OCI-LY1 (cell line): ENCODE results near the gene STK24.

Source experiments
- H2AFZ ChIP-seq: fragments of 200-600 bp; sonication (generic), shearing (Covaris generic); 2 replicates; pipeline ENCODE4 v1.6.0; 2014; ENCODE audit warnings: antibody characterized with exemption, mild to moderate bottlenecking, low read length
- H3F3A ChIP-seq: fragments of 200-600 bp; sonication (generic), shearing (Covaris generic); 2 replicates; pipeline ENCODE4 v1.6.0; 2014; ENCODE audit warnings: mild to moderate bottlenecking, antibody characterized with exemption, low read length, moderate library complexity; ENCODE audit not compliant: insufficient read depth
- H3K27ac ChIP-seq: fragments of 200-600 bp; sonication (generic); 2 replicates; pipeline ENCODE4 v1.5.1; 2014; ENCODE audit warnings: low read length, mixed run types, mild to moderate bottlenecking, low read depth; ENCODE audit not compliant: poor library complexity, severe bottlenecking
- H3K27me3 ChIP-seq: fragments of 200-600 bp; sonication (generic); 2 replicates; pipeline ENCODE4 v1.6.0; 2014; ENCODE audit warnings: antibody characterized with exemption, mild to moderate bottlenecking, low read length, moderate library complexity; ENCODE audit not compliant: insufficient read depth
- H3K36me3 ChIP-seq: fragments of 200-600 bp; sonication (generic); 2 replicates; pipeline ENCODE4 v1.6.1; 2014; ENCODE audit warnings: mild to moderate bottlenecking, antibody characterized with exemption, low read length, moderate library complexity, mixed read lengths; ENCODE audit not compliant: insufficient read depth
- H3K4me1 ChIP-seq: fragments of 200-600 bp; sonication (generic); 2 replicates; pipeline ENCODE4 v1.5.1; 2014; ENCODE audit warnings: mild to moderate bottlenecking, low read length, moderate library complexity; ENCODE audit not compliant: insufficient read depth, severe bottlenecking
- H3K4me2 ChIP-seq: fragments of 200-600 bp; sonication (generic), shearing (Covaris generic); 2 replicates; pipeline ENCODE4 v1.6.1; 2014; ENCODE audit warnings: low read length
- H3K4me3 ChIP-seq: fragments of 200-600 bp; sonication (generic); 2 replicates; pipeline ENCODE4 v1.5.1; 2014; ENCODE audit warnings: low read length, low read depth, mild to moderate bottlenecking, mixed read lengths; ENCODE audit not compliant: poor library complexity, severe bottlenecking
- H3K79me2 ChIP-seq: fragments of 200-600 bp; shearing (Covaris generic); 2 replicates; pipeline ENCODE4 v1.6.1; 2016; ENCODE audit warnings: mixed run types, low read length, mixed read lengths; ENCODE audit not compliant: insufficient read depth
- H3K9ac ChIP-seq: fragments of 200-600 bp; sonication (generic), shearing (Covaris generic); 2 replicates; pipeline ENCODE4 v1.6.1; 2014; ENCODE audit warnings: mild to moderate bottlenecking, low read length, mixed read lengths
- H3K9me2 ChIP-seq: fragments of 200-600 bp; sonication (generic), shearing (Covaris generic); 2 replicates; pipeline ENCODE4 v1.6.1; 2014; ENCODE audit warnings: low read depth, mild to moderate bottlenecking, low read length, mixed read lengths
- H3K9me3 ChIP-seq: fragments of 200-600 bp; shearing (Covaris generic); 2 replicates; pipeline ENCODE4 v1.6.1; 2014; ENCODE audit warnings: low read length, mixed read lengths
- H4K20me1 ChIP-seq: fragments of 200-600 bp; sonication (generic), shearing (Covaris generic); 2 replicates; pipeline ENCODE4 v1.6.0; 2016; ENCODE audit warnings: mild to moderate bottlenecking, low read length; ENCODE audit not compliant: insufficient read depth
- EZH2 ChIP-seq: fragments of 200-600 bp; sonication (generic), shearing (Covaris generic); IDR thresholded peaks from 2 replicates; pipeline ENCODE4 v1.8.0; 2017; ENCODE audit warnings: borderline replicate concordance, mixed run types, mild to moderate bottlenecking, antibody characterized with exemption, low read length, moderate library complexity, mixed read lengths
- TF ChIP-seq, protein P1 (sequence below): fragments of 200-600 bp; sonication (generic), shearing (Covaris generic); IDR thresholded peaks from 2 replicates; pipeline ENCODE4 v1.5.1; 2017; ENCODE audit warnings: mild to moderate bottlenecking, antibody characterized with exemption, low read length, moderate library complexity, mixed read lengths

STK24 gene

GRCh38 chr13:98459721-98460370 is 117.1 kb downstream of the STK24 start:
- H3K4me1 ChIP-seq, result no peaks in the 10 kb centered on the region
- no peaks in the 10 kb centered on the region for H3F3A ChIP-seq
- H3K36me3 ChIP-seq, result peaks cover 68% of the 10 kb centered on the region; the same call in 1 of the 2 replicates
- H3K9ac ChIP-seq, result no peak overlapping the region
- no peaks in the 10 kb centered on the region for H3K27me3 ChIP-seq
- H3K9me3 ChIP-seq, result no peaks in the 10 kb centered on the region
- H3K4me3 ChIP-seq, result no peak overlapping the region
- no peaks in the 10 kb centered on the region for H3K9me2 ChIP-seq
- no peak for TF ChIP-seq EZH2
- TF ChIP-seq, protein P1, sequence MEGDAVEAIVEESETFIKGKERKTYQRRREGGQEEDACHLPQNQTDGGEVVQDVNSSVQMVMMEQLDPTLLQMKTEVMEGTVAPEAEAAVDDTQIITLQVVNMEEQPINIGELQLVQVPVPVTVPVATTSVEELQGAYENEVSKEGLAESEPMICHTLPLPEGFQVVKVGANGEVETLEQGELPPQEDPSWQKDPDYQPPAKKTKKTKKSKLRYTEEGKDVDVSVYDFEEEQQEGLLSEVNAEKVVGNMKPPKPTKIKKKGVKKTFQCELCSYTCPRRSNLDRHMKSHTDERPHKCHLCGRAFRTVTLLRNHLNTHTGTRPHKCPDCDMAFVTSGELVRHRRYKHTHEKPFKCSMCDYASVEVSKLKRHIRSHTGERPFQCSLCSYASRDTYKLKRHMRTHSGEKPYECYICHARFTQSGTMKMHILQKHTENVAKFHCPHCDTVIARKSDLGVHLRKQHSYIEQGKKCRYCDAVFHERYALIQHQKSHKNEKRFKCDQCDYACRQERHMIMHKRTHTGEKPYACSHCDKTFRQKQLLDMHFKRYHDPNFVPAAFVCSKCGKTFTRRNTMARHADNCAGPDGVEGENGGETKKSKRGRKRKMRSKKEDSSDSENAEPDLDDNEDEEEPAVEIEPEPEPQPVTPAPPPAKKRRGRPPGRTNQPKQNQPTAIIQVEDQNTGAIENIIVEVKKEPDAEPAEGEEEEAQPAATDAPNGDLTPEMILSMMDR, result no peak
- no peak overlapping the region for H3K4me2 ChIP-seq
- H2AFZ ChIP-seq, result no peak overlapping the region
- H3K79me2 ChIP-seq, result no peaks in the 10 kb centered on the region
- H4K20me1 ChIP-seq, result no peaks in the 10 kb centered on the region
- H3K27ac ChIP-seq, result no peak overlapping the region

DNA sequence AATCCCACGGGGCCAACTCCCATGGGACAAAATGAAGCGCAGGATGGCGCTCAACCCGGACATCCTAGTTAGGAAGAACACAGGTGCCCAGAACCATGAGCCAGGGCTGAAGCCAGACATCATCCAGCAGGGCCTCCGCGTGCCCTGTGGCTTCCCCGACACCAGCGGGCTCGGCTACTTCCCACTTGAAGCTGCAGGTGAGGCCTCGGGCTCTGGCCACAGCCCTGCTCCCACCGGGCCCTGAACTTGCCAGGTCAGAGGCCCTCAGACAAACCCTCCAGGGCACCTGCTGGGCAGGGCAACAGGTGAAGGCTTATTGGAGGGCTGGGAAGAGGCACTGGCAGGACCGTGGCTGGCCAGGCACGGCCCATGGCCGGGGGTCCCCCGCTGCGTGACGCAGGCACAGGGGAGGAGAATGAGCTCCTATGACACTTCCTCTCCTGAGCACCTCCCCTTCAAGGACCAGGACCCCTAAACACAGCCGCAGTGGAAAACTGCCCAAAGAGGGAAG is 117.7 kb downstream of the STK24 start:
- Histone ChIP-seq H3K9me2 (no peaks in the 10 kb centered on the region), H3K4me2 (no peak overlapping the region), H3K9me3 (no peaks in the 10 kb centered on the region), H3K27me3 (no peaks in the 10 kb centered on the region), H4K20me1 (no peaks in the 10 kb centered on the region), H3K4me1 (no peaks in the 10 kb centered on the region), H2AFZ (no peak overlapping the region), H3K79me2 (no peaks in the 10 kb centered on the region), H3K4me3 (no peak overlapping the region), H3K27ac (no peak overlapping the region), H3F3A (no peaks in the 10 kb centered on the region), H3K9ac (no peak overlapping the region), H3K36me3 (peaks cover 72% of the 10 kb centered on the region; the same call in 1 of the 2 replicates)
- TF ChIP-seq, protein P1, result no peak

- H3K27me3 ChIP-seq, result no peaks in the 10 kb centered on the region
- H3K4me1 ChIP-seq, result no peaks in the 10 kb centered on the region
- H4K20me1 ChIP-seq, result no peaks in the 10 kb centered on the region
- no peak overlapping the region for H3K4me3 ChIP-seq
- H3K79me2 ChIP-seq, result no peaks in the 10 kb centered on the region
- H2AFZ ChIP-seq, result no peak overlapping the region
- no peak overlapping the region for H3K27ac ChIP-seq
- H3K9me2 ChIP-seq, result no peaks in the 10 kb centered on the region
- no peaks in the 10 kb centered on the region for H3F3A ChIP-seq
- H3K36me3 ChIP-seq, result peaks cover 71% of the 10 kb centered on the region; the same call in 1 of the 2 replicates
- no peak for TF ChIP-seq EZH2
- TF ChIP-seq, protein P1, result no peak
- no peak overlapping the region for H3K4me2 ChIP-seq
- H3K9ac ChIP-seq, result no peak overlapping the region
- H3K9me3 ChIP-seq, result no peaks in the 10 kb centered on the region
Observed at GRCh38 chr13:98458431-98458830, 118.5 kb downstream of the STK24 start.
